Measurements from ENCODE around the gene CRIP1. TPM values are rescaled to one million over a fixed set of nuclear protein-coding genes. Genes with fewer than 3 reads are reported as not detected.
A peak's percentile ranks its signal among the peaks of the same experiment; 100 is the strongest.

CRIP1 gene
- polyA plus RNA-seq, 3 donors: 688 to 2,084 (median 1,032) TPM

DNA sequence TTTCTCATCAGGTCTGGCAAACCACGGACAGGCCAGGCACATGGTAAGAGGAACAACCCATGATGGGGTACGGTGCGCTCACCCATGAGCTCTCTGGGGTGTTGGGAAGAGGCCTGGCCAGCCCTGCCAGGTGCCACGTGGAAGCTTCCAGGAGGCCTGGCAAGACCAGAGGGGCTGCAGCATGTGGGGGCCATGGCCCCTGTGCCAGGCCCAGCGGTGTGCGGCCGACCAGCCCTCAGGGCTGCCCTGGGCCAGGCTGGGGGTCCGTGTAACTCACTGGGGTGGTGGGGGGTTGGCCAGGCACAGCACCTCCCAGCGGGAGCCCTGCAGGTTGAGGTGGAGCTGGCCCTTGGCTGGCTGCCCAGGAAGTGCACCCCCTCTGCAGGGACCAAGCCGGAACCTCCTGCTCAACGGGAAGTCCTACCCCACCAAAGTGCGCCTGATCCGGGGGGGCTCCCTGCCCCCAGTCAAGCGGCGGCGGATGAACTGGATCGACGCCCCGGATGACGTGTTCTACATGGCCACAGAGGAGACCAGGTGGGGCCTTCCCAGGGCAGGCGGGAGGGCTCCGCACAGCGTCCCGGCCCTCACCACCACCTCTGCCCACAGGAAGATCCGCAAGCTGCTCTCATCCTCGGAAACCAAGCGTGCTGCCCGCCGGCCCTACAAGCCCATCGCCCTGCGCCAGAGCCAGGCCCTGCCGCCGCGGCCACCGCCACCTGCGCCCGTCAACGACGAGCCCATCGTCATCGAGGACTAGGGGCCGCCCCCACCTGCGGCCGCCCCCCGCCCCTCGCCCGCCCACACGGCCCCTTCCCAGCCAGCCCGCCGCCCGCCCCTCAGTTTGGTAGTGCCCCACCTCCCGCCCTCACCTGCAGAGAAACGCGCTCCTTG is 17.0 kb upstream of the CRIP1 start:
- peaks cover 10 to 22% of the 10 kb centered on the region in 2 donors for H3K36me3 Mint-ChIP-seq

More for the DNA sequence above, 17.0 kb upstream of the CRIP1 start:
- intact Hi-C loops (cut with micrococcal nuclease): loop anchor here in 1 of 2 donors (5.0 kb wide), 1 partner anchor 82 kb away; no protein-coding TSS in a partner anchor
- DNase-seq: no peak
- peaks cover 8 to 19% (median 13%) of the 10 kb centered on the region in 3 donors for H3K27me3 Mint-ChIP-seq (ENCODE audit: low read depth in 3 of 3)
- peaks cover 7% of the 10 kb centered on the region for H3K4me1 Mint-ChIP-seq
- WGBS (ENCODE audit: insufficient coverage): 74% methylated on average over 46 of the region's 54 CpGs
- Histone ChIP-seq H3K9me3 (replicated peaks in 1 of 2; ENCODE audit: control insufficient read depth in 1 of 2, insufficient read depth in 1 of 2, low read length in 2 of 2) (no peaks in the 10 kb centered on the region), H3K4me2 (replicated peaks; ENCODE audit: extremely low read depth, low read length, poor library complexity, severe bottlenecking) (no peak overlapping the region), H3K79me2 (ENCODE audit: insufficient read depth, low read length) (no peaks in the 10 kb centered on the region), H2AFZ (ENCODE audit: insufficient read depth, low read depth, low read length, poor library complexity, severe bottlenecking) (no peak overlapping the region), H3K9ac (ENCODE audit: insufficient read depth, low read length, poor library complexity, severe bottlenecking) (no peak overlapping the region), H3K4me1 (ENCODE audit: control insufficient read depth in 1 of 2, insufficient read depth in 2 of 2, low read length in 2 of 2) (peaks cover 10 to 13% of the 10 kb centered on the region in 2 donors), H3K36me3 (replicated peaks in 1 of 2; ENCODE audit: control insufficient read depth in 1 of 2, insufficient read depth in 2 of 2, low read length in 2 of 2) (peaks cover 36 to 40% of the 10 kb centered on the region in 2 donors), H4K20me1 (ENCODE audit: insufficient read depth, low read length) (no peaks in the 10 kb centered on the region), H3K27ac (ENCODE audit: low read depth in 1 of 2, low read length in 2 of 2) (no peak overlapping the region), H3K4me3 (replicated peaks in 1 of 3; ENCODE audit: low read depth in 2 of 3, low read length in 3 of 3) (no peak overlapping the region), H3K27me3 (ENCODE audit: control insufficient read depth in 2 of 2, insufficient read depth in 2 of 2, low read length in 2 of 2) (peaks cover 3 to 15% of the 10 kb centered on the region in 2 donors)
- H3K9me3 Mint-ChIP-seq: no peaks in the 10 kb centered on the region
- H3K4me3 Mint-ChIP-seq: no peak overlapping the region
- H3K27ac Mint-ChIP-seq: peak overlapping the region in 1 of 7 donors; percentile 41
- TF ChIP-seq CTCF (IDR thresholded peaks at IDR 0.05): no peak

Measured in CD14-positive monocyte (primary cell).